HepG2 (cell line): Measurements from ENCODE around the gene SLX4.

Experiments used
- ATF7 ChIP-seq, 2 experiments: fragments of 450-650 bp in 1 of 2; sonication (generic) in 1 of 2; formaldehyde crosslinking in 1 of 2; IDR thresholded peaks; 2 replicates each; pipeline versions ENCODE4 v1.4.0 to v1.6.1; 2016 to 2020; ENCODE audit warnings: antibody characterized with exemption in 1 of 2, mild to moderate bottlenecking in 1 of 2, missing genetic modification reagents in 1 of 2
- CTCF ChIP-seq: sonication (generic); formaldehyde crosslinking; IDR thresholded peaks from 2 replicates; pipeline ENCODE4 v1.5.0; 2020; ENCODE audit warnings: mild to moderate bottlenecking, missing genetic modification reagents, moderate library complexity
- E2F5 ChIP-seq: sonication (generic); formaldehyde crosslinking; conservative IDR thresholded peaks from 2 replicates; pipeline ENCODE4 v1.4.0; 2020; ENCODE audit warnings: missing genetic modification reagents
- MEIS1 ChIP-seq: sonication (generic); formaldehyde crosslinking; IDR thresholded peaks from 2 replicates; pipeline ENCODE4 v1.9.0; 2021; ENCODE audit warnings: mild to moderate bottlenecking, missing genetic modification reagents, moderate library complexity, borderline replicate concordance
- POLR2AphosphoS5 ChIP-seq: IDR thresholded peaks from 2 replicates; pipeline ENCODE4 v1.6.1; 2012; ENCODE audit warnings: low read depth, low read length
- PRDM15 ChIP-seq: sonication (generic); formaldehyde crosslinking; IDR thresholded peaks from 2 replicates; pipeline ENCODE4 v1.4.0; 2020; ENCODE audit warnings: missing genetic modification reagents
- RFX1 ChIP-seq: fragments of 450-650 bp; IDR thresholded peaks from 2 replicates; pipeline ENCODE4 v1.6.1; 2017
- TCF7 ChIP-seq: sonication (generic); IDR thresholded peaks from 2 replicates; pipeline ENCODE4 v1.6.1; 2016; ENCODE audit warnings: antibody characterized with exemption, low read depth
- ZNF317 ChIP-seq: sonication (generic); formaldehyde crosslinking; IDR thresholded peaks from 2 replicates; pipeline ENCODE4 v1.5.0; 2020; ENCODE audit warnings: mild to moderate bottlenecking, missing genetic modification reagents

DNA sequence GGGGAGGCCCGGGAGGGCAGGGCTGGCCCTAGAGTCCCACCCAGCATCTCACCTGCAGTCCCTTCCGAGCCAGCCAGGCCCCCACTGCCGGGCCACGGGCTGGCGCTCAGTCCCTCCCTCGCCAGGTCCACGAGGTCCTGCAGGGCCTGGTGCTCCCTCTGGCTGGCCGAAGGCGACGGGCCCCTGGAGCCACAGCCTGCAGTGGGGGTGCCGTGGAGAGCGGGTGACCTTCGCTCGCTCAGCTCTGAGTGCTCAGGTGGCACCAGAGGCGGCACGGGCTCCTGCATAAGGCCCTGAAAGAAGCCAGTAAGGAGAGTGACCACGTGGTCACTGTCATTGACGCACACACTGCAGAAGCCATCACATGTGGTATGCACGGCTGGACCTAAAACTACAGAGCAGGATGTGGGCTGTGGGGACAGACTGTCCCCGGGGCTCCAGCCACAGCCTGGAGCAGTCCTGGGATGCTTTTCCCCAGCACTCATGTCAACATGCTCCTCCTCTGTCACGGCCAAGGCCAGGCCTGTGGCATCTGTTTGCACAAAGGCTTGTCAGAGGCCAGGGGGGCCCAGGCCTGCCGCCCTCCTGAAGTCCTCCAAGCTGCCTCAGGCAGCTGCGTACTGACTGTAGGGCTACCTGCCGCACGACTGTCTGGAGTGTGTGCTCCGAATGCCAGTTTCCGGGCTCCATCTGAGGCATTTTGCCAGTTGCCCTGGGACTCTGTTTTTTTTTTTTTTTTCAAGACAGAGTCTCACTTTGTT is 15.1 kb downstream of the SLX4 start:
- TF ChIP-seq ZNF317 (CRISPR knock-in tag) (peak; percentile 50; the same call in 1 of the 2 replicates), CTCF (0 out of 2 replicates have a peak, but pooled peaks have one; percentile 25), MEIS1 (CRISPR knock-in tag) (peak; percentile 53; the same call in 1 of the 2 replicates), E2F5 (CRISPR knock-in tag) (no peak), RFX1 (no peak), TCF7 (no peak), PRDM15 (no peak), ATF7 (IDR thresholded peaks at IDR 0.05) (no peak), ATF7 (CRISPR knock-in tag; IDR thresholded peaks at IDR 0.05) (no peak), POLR2AphosphoS5 (no peak)
